GM11168 (cell line): Measurements from ENCODE around the gene SMIM43.
"Not testable (repeated sequence)": the region's sequence is repeated elsewhere in the genome, so short reads cannot be mapped to it uniquely, and the experiment has no call there.

Experiments used
- in situ Hi-C: fragments of 300-500 bp; cut with MboI; formaldehyde crosslinking; loops from one replicate; pipeline ENCODE4 v1.12.0; 2022; ENCODE audit warnings: low sequenced_read_pairs; ENCODE audit not compliant: unreplicated experiment

The SMIM43 gene

GRCh38 chr4:121784401-121784800, 19.4 kb upstream of the SMIM43 start:
- in situ Hi-C loops, result no loop called here

DNA sequence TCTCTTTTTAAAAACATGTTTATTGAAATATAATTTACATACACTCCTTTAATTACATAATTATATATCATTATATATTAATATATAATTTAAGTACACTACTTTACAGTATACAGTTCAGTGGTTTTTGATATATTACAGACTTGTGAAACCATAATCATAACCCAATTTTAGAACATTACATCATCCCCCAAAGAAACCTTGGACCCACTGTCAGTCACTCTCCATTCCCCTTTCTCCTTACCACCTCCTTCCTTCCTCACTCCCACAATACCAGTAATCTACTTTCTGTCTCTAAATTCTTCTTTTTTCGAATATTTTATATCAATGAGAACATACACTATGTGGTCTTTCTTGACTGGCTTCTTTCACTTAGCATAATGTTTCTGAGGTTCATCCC, 18.2 kb upstream of the SMIM43 start:
- in situ Hi-C loops, result no loop called here

DNA sequence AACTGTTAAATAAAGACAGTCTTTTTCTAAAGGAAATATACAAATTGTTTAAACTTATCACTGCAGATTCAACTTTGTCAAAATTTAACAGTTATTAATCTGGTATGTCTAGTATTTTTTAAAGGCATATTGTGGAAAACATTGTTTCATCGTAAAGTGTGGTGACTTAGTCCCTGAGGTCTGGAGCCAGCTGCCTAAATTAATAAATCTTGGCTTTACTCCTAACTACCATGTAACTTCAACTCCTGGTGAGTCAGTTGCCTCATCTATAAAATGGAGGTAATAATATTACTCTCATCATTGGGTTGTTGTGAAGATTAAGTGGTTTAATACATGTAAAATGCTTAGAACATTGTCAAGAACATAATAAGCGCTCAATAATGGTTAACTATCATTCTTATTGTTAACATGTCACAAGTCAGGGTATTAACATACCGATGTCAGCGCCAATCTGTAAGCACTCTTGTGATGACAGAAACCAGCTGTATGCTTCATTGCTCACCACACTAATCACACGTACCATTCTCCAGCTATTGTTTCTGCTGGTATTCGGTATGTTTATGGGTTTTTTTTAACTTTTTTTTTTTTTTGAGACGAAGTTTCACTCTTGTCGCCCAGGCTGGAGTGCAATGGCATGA, 14.1 kb upstream of the SMIM43 start:
- in situ Hi-C loops, result no loop called here

DNA sequence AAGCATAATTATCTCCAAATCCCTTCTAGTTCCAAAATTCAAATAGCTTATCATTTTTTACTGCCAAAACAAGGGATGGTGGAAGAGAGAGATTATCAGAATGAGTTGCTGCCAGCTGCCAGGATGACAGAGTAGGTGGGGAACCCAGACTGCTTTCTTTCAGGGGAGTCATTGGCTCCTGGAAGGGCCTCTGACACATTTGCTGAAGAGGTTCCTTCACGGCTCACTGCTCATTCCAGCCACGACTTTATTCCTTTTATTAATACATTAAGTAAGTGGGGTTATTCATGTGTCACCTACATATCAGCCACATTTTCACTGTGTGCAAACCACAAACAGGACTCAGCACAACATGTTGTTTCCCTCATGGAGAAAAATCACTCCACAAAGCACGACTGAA, 12.7 kb upstream of the SMIM43 start:
- in situ Hi-C loops, result no loop called here

DNA sequence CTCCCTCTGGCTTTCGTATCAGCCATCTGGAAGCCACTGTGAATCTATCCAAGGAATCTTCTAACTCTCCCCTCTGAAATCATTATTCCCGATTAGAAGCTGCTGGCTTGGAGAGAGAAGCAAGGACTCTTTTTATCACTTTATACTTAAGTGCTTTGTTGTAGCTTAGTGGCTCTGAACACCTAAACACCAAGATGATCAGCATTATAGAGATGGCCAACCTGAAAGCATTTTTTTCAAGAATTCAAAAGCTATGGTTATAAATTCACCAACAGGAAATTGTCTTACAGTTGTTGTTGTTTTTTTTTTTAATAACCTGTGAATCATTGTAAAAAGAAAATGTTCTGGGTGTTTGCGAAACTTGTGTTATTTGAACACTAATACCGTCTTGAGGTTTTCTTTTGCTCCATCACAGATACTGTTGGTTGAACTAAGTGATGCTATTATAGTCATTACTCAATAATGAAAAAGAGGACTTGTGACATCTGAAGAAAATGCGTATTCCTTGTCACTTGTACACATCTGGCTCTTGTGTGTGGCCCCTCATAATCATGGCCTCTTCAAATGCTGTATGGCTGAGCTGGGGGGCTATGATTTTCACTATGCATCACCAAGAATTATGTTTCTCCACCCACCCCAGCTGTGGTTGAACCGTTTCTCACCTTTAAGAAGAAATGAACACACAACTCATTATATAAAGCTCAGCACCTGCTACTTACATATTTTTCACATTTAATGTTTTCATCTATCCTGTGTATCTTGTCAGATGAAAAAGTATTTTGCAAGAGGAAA, 11.8 kb upstream of the SMIM43 start:
- in situ Hi-C loops, result no loop called here

- in situ Hi-C loops, result no loop called here
Measured at GRCh38 chr4:121773883-121774282, 8.9 kb upstream of the SMIM43 start.

DNA sequence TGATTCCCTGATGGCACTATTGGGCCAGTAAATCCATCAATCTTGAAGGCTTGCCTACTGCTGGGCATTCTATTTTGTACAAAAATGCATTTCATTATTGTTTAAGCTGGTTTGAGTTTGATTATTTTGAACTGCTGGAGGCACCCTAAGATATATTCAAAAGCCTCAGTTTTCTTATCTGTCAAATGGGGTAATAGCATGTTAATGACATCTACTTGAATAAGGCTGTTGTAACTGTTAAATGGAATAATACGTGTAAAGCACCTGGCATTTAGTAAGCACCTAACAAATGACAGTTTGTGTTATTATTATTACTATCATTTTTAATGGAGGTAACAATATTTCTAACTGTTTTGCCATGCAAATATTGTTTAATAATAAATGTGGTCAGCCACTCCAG, 6.9 kb upstream of the SMIM43 start:
- in situ Hi-C loops, result no loop called here

- in situ Hi-C loops, result no loop called here
Measured at GRCh38 chr4:121769341-121769740, 4.4 kb upstream of the SMIM43 start.

DNA sequence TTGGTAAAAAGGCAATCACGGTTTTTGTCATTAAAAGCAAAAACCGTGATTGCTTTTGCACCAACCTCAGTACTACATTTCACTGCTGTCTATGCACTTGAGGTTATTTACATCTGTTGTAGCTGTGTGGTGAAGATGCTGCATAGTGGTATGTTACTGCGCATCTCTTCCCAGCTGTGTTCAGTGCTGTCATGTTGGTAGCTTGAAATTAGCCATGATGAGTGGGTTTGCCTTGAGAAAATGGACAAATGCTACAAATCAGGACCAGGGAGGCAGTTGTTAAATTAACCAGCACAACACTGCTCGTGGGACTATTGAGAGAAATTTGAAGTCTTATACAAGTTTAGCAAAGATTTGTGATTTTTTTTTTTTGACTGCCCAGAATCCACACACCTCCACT, 2.2 kb upstream of the SMIM43 start:
- in situ Hi-C loops, result no loop called here

DNA sequence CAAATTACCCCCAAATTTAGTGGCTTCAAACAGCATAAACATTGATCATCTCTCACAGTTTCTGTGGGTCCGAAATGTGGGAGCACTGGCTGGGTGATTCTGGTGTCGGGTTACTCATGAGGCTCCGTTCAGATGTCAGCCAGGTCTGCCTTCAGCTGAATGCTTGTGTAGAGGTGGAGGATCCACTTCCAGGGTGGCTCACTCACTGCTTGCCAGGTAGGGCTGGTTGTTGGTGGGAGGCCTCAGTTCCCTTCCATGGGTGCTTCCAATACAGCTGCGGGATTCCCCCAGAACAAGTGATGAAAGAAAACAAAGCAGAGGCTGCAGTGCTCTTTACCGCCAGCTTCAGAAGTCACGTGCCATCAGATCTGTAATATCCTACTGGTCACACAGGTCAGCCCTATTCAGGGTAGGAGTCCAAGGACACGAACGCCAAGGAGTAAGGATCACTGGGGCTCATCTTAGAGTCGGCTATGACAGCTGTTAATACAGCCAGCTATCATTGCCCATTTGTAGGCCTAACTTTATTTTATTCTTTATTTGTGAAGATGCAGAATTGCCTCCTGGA, 1.1 kb upstream of the SMIM43 start:
- in situ Hi-C loops, result no loop called here

GRCh38 chr4:121765368-121765705, 373 bp upstream of the SMIM43 start:
- in situ Hi-C loops, result no loop called here

- in situ Hi-C loops, result no loop called here
Measured at GRCh38 chr4:121764303-121764701, 662 bp downstream of the SMIM43 start.

DNA sequence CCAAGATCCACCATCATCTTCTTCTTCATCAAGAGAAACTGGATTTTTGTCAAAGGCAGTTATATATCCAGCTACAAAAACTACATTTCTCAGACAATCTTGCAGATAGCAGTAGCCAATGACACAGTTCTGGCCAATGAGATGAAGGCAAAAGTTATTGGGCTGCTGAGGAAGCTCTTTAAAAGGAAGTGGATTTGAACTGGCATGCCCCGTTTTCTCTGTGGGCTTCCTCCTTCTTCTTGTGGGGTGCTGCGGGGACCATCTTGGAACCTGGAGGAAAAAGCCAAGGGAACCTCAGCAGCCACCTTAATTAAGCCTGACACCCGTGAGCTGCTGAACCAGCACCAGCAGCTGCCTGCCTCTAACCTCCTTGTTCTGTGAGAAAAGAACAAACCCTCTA, 4.8 kb downstream of the SMIM43 start:
- in situ Hi-C loops, result no loop called here

DNA sequence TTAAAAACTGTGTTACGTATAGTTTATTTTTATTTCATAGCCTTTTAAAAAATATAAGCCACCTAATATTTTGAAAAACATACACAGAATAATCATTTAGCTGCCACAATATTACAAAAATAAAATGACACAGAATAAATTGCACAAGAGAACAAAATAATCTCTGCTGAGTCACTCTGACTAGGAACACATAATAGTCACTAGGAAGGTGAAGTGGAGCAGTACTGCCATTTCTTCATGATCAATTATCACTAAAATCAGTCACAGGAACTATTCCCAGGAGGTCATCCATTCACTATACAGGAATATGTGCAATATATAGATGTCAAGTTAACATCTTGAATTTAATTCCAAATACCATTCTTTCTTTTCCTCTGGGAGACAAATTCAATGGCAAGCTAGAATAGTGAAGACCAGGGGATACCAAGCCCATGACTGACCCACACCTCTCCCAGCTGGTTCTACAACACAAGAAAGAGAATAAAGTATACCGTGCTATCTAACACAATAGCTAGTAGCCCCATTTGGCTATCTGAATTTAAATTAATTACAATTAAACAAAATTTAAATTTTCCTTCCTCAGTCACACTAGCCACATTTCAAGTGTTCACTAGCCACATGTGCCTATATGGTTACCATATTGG, 5.9 kb downstream of the SMIM43 start:
- in situ Hi-C loops, result no loop called here

GRCh38 chr4:121752142-121752541, 12.8 kb downstream of the SMIM43 start:
- in situ Hi-C loops, result not testable (repeated sequence)

DNA sequence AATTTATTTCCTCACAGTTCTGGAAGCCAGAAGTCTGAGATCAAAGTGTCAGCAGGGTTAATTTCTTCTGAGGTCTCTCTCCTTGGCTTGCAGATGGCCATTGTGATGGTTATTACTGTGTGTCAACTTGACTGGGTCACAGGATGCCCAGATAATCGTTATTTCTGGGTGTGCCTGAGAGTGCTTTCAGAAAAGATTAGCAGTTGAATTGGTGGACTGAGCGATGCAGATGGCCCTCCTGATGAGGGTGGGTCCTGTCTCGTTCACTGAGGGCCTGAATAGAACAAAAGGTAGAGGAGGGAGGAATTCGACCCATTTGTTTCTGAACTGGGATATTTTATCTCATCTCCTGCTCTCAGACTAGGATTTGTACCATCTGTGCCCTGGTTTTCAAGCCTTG, 15.7 kb downstream of the SMIM43 start:
- in situ Hi-C loops, result no loop called here

- in situ Hi-C loops, result no loop called here
Measured at GRCh38 chr4:121742794-121743193, 22.2 kb downstream of the SMIM43 start.

GRCh38 chr4:121741751-121742150, 23.2 kb downstream of the SMIM43 start:
- in situ Hi-C loops, result no loop called here

GRCh38 chr4:121740796-121741409, 24.1 kb downstream of the SMIM43 start:
- in situ Hi-C loops, result no loop called here

DNA sequence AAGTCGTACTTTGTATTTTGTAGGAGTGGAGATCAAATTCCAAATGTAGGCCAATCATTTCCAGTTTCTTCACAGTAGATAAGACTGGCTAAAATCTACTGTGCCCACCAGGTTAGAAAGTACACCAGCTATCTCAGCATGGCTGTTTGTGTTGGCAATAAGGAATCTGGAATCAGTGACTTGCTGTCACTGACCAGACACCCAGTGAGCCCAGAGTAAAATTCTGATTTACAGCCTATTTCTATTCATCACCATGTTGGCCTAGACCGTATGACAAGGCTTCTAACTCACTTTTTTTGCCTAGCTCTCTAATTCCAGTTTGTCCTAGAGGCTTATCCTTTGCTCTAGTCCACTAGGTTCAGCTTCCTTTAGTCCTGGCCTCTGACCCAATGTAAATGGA, 25.4 kb downstream of the SMIM43 start:
- in situ Hi-C loops, result no loop called here
